H1 (cell line): ENCODE measurements around the gene CCPG1. TPM values are rescaled to one million over a fixed set of nuclear protein-coding genes. Genes with fewer than 3 reads are reported as not detected.

Experiments
- CTCF ChIA-PET: fragments of 300-600 bp; sonication (Branson Sonifier 250); formaldehyde crosslinking; loops from one replicate; lab custom pipeline; 2021; ENCODE audit not compliant: partially characterized antibody; lab: Charles Lee
- POLR2A ChIA-PET: fragments of 300-600 bp; sonication (Branson Sonifier 250); formaldehyde crosslinking; loops from one replicate; lab custom pipeline; 2021; ENCODE audit warnings: inconsistent platforms; ENCODE audit not compliant: partially characterized antibody; lab: Charles Lee
- DNase-seq, 2 experiments: peaks; one replicate each; pipeline versions ENCODE4 v3.0.0 to v3.0.0-alpha.2; 2010 to 2022; ENCODE audit warnings: low spot score in 2 of 2, low read depth in 1 of 2, mixed read lengths in 1 of 2
- FAIRE-seq: peaks from 2 replicates; lab custom pipeline; 2011; peaks lifted over from hg19 to GRCh38; lab: Jason Lieb, UNC
- H2AFZ ChIP-seq: 2 replicates; pipeline ENCODE4 v1.8.1; 2012; ENCODE audit warnings: low read length, inconsistent platforms
- H2AK5ac ChIP-seq: 2 replicates; pipeline ENCODE4 v1.6.1; 2013; ENCODE audit warnings: low read depth, low read length
- H2BK120ac ChIP-seq: replicated peaks from 2 replicates; pipeline ENCODE3; 2013; ENCODE audit warnings: low read depth, low read length, inconsistent platforms
- H2BK12ac ChIP-seq: 2 replicates; pipeline ENCODE4 v1.6.1; 2013; ENCODE audit warnings: low read depth, low read length
- H2BK15ac ChIP-seq: 2 replicates; pipeline ENCODE4 v1.6.1; 2013; ENCODE audit warnings: low read length
- H2BK20ac ChIP-seq: 2 replicates; pipeline ENCODE4 v1.6.1; 2013; ENCODE audit warnings: low read length
- H2BK5ac ChIP-seq: 2 replicates; pipeline ENCODE4 v1.6.1; 2013; ENCODE audit warnings: low read depth, low read length
- H3K14ac ChIP-seq: 2 replicates; pipeline ENCODE4 v1.6.1; 2013; ENCODE audit warnings: inconsistent platforms; ENCODE audit not compliant: insufficient read length
- H3K18ac ChIP-seq: 2 replicates; pipeline ENCODE4 v1.6.1; 2013; ENCODE audit warnings: low read length; ENCODE audit errors: extremely low read depth
- H3K23ac ChIP-seq: 2 replicates; pipeline ENCODE4 v1.6.1; 2013; ENCODE audit warnings: inconsistent platforms; ENCODE audit not compliant: insufficient read length
- H3K23me2 ChIP-seq: 2 replicates; pipeline ENCODE4 v1.6.1; 2013; ENCODE audit warnings: low read depth, low read length
- H3K27ac ChIP-seq: 2 replicates; pipeline ENCODE4 v1.6.1; 2011; ENCODE audit warnings: low read depth, low read length, inconsistent platforms
- H3K27me3 ChIP-seq, 4 experiments: replicated peaks in 1 of 4; 1 replicate in 1 of 4; 2 replicates in 3 of 4; pipeline versions ENCODE4 v1.6.1 to v1.8.1; 2011 to 2013; ENCODE audit warnings: low read length in 3 of 4, mild to moderate bottlenecking in 3 of 4, inconsistent platforms in 2 of 4, mixed read lengths in 2 of 4, moderate library complexity in 1 of 4; ENCODE audit not compliant: control insufficient read depth in 3 of 4, insufficient read depth in 3 of 4; ENCODE audit errors: extremely low read depth in 1 of 4
- H3K36me3 ChIP-seq, 4 experiments: 2 replicates each; pipeline versions ENCODE4 v1.6.1 to v1.8.1; 2011 to 2013; ENCODE audit warnings: mild to moderate bottlenecking in 4 of 4, low read length in 3 of 4, moderate library complexity in 2 of 4, control low read depth in 1 of 4, inconsistent platforms in 1 of 4; ENCODE audit not compliant: insufficient read depth in 4 of 4, control insufficient read depth in 2 of 4
- H3K4ac ChIP-seq: replicated peaks from 2 replicates; pipeline ENCODE3; 2013; ENCODE audit warnings: low read length, low read depth, mixed read lengths, inconsistent platforms; ENCODE audit not compliant: insufficient read length
- H3K4me1 ChIP-seq, 4 experiments: replicated peaks in 1 of 4; 1 replicate in 1 of 4; 2 replicates in 3 of 4; pipeline versions ENCODE4 v1.6.1 to v1.8.1; 2011 to 2013; ENCODE audit warnings: low read length in 3 of 4, inconsistent platforms in 2 of 4, mixed read lengths in 1 of 4; ENCODE audit not compliant: insufficient read depth in 4 of 4, control insufficient read depth in 3 of 4
- H3K4me2 ChIP-seq, 2 experiments: 2 replicates each; pipeline versions ENCODE4 v1.6.1 to v1.8.1; 2011 to 2013; ENCODE audit warnings: low read depth in 2 of 2, low read length in 2 of 2, control low read depth in 1 of 2, inconsistent platforms in 1 of 2, mild to moderate bottlenecking in 1 of 2; ENCODE audit not compliant: insufficient read depth in 1 of 2
- H3K4me3 ChIP-seq, 4 experiments: fragments of 200-600, 300-600 bp in 1 of 4; sonication (generic), shearing (Covaris generic), sonication (Bioruptor Twin) in 1 of 4; 2 replicates each; pipeline versions ENCODE4 v1.5.1 to v1.8.1; 2011 to 2016; ENCODE audit warnings: low read length in 4 of 4, low read depth in 3 of 4, control low read depth in 2 of 4, inconsistent platforms in 2 of 4, mild to moderate bottlenecking in 2 of 4, mixed read lengths in 1 of 4, moderate library complexity in 1 of 4; ENCODE audit not compliant: insufficient read depth in 2 of 4; ENCODE audit errors: extremely low read depth in 1 of 4
- H3K56ac ChIP-seq: replicated peaks from 2 replicates; pipeline ENCODE3; 2013; ENCODE audit warnings: low read depth, mild to moderate bottlenecking, mixed read lengths, low read length, inconsistent platforms; ENCODE audit not compliant: insufficient read length
- H3K79me1 ChIP-seq: 2 replicates; pipeline ENCODE4 v1.6.1; 2013; ENCODE audit warnings: low read depth, low read length, control low read depth
- H3K79me2 ChIP-seq, 2 experiments: 2 replicates each; pipeline versions ENCODE4 v1.6.1 to v1.8.1; 2012 to 2013; ENCODE audit warnings: low read length in 2 of 2, mild to moderate bottlenecking in 2 of 2, inconsistent platforms in 1 of 2; ENCODE audit not compliant: insufficient read depth in 2 of 2, control insufficient read depth in 1 of 2
- H3K9ac ChIP-seq, 4 experiments: replicated peaks in 1 of 4; 1 replicate in 1 of 4; 2 replicates in 3 of 4; pipeline versions ENCODE4 v1.6.1 to v1.8.1; 2011 to 2013; ENCODE audit warnings: low read depth in 3 of 4, low read length in 3 of 4, control low read depth in 2 of 4, mild to moderate bottlenecking in 2 of 4, moderate library complexity in 2 of 4, inconsistent platforms in 1 of 4; ENCODE audit errors: extremely low read depth in 1 of 4
- H3K9me3 ChIP-seq, 2 experiments: 2 replicates each; pipeline versions ENCODE4 v1.6.1 to v1.8.1; 2012 to 2013; ENCODE audit warnings: mild to moderate bottlenecking in 2 of 2, moderate library complexity in 2 of 2, control low read depth in 1 of 2, inconsistent platforms in 1 of 2, low read depth in 1 of 2, low read length in 1 of 2, mixed read lengths in 1 of 2; ENCODE audit not compliant: insufficient read depth in 2 of 2
- H4K20me1 ChIP-seq, 2 experiments: replicated peaks in 1 of 2; 2 replicates each; pipeline versions ENCODE3 to v1.8.1; 2011 to 2013; ENCODE audit warnings: inconsistent platforms in 2 of 2, low read length in 2 of 2, mild to moderate bottlenecking in 1 of 2; ENCODE audit not compliant: insufficient read depth in 2 of 2, control insufficient read depth in 1 of 2
- H4K5ac ChIP-seq: 2 replicates; pipeline ENCODE4 v1.6.1; 2013; ENCODE audit warnings: low read length, low read depth, mixed read lengths, inconsistent platforms; ENCODE audit not compliant: insufficient read length
- H4K8ac ChIP-seq: 2 replicates; pipeline ENCODE4 v1.8.0; 2013; ENCODE audit warnings: mild to moderate bottlenecking, moderate library complexity, low read length, inconsistent platforms; ENCODE audit not compliant: insufficient read depth; ENCODE audit errors: extremely low read depth
- H4K91ac ChIP-seq: replicated peaks from 2 replicates; pipeline ENCODE3; 2013; ENCODE audit warnings: low read length, mixed read lengths, inconsistent platforms; ENCODE audit not compliant: insufficient read length
- E2F6 ChIP-seq: IDR thresholded peaks from 2 replicates; pipeline ENCODE4 v1.6.1; 2012; ENCODE audit warnings: inconsistent platforms
- JUN ChIP-seq: IDR thresholded peaks from 2 replicates; pipeline ENCODE4 v1.6.1; 2011; ENCODE audit warnings: low read depth, mild to moderate bottlenecking, improper control_type of control experiment, low read length
- MAX ChIP-seq: IDR thresholded peaks from 2 replicates; pipeline ENCODE4 v1.6.1; 2012; ENCODE audit warnings: inconsistent platforms
- NANOG ChIP-seq: IDR thresholded peaks from 2 replicates; pipeline ENCODE4 v1.6.1; 2011; ENCODE audit warnings: low read length, low read depth, mild to moderate bottlenecking, inconsistent platforms; ENCODE audit not compliant: insufficient read depth, poor library complexity, severe bottlenecking
- PHF8 ChIP-seq: fragments of 200-600 bp; sonication (generic); conservative IDR thresholded peaks from 2 replicates; pipeline ENCODE4 v1.7.1; 2012; ENCODE audit warnings: low read depth, mild to moderate bottlenecking, inconsistent platforms, low read length, moderate library complexity
- RNF2 ChIP-seq: fragments of 200-900, 300-1000 bp; sonication (generic); IDR thresholded peaks from 2 replicates; pipeline ENCODE4 v1.7.1; 2016; ENCODE audit warnings: borderline replicate concordance, low read depth, mild to moderate bottlenecking, antibody characterized with exemption, low read length; ENCODE audit not compliant: poor library complexity, severe bottlenecking; ENCODE audit errors: missing control alignments
- SAP30 ChIP-seq: fragments of 300-600 bp; sonication (generic); IDR thresholded peaks from 2 replicates; pipeline ENCODE4 v1.7.1; 2012; ENCODE audit warnings: low read length, moderate library complexity, mild to moderate bottlenecking, inconsistent platforms; ENCODE audit not compliant: insufficient read depth, insufficient replicate concordance
- SIRT6 ChIP-seq: IDR thresholded peaks from one replicate; pipeline ENCODE4 v1.7.1; 2012; ENCODE audit warnings: low read length, inconsistent platforms
- SP1 ChIP-seq: IDR thresholded peaks from 2 replicates; pipeline ENCODE4 v1.6.1; 2011; ENCODE audit warnings: low read depth, low read length
- TBP ChIP-seq: IDR thresholded peaks from 2 replicates; pipeline ENCODE4 v1.6.1; 2011; ENCODE audit warnings: low read depth, low read length, improper control_type of control experiment
- YY1 ChIP-seq: IDR thresholded peaks from 2 replicates; pipeline ENCODE4 v1.6.1; 2011; ENCODE audit warnings: low read depth, mild to moderate bottlenecking, low read length
- ZNF274 ChIP-seq: IDR thresholded peaks from 2 replicates; pipeline ENCODE4 v1.7.0; 2012; ENCODE audit warnings: low read length, borderline replicate concordance; ENCODE audit errors: extremely low read depth
- WGBS, 2 experiments: shearing (Covaris generic) in 1 of 2; methylation state at CpG; one replicate each; pipeline versions ENCODE4 v1.1.6 to v1.1.7; 2013 to 2015; ENCODE audit warnings: low lambda C conversion rate in 2 of 2, mixed read lengths in 2 of 2, inconsistent platforms in 1 of 2, low coverage in 1 of 2, missing lambda C conversion rate in 1 of 2; ENCODE audit not compliant: insufficient replicate concordance in 2 of 2, insufficient coverage in 1 of 2, insufficient read length in 1 of 2; ENCODE audit errors: extremely low coverage in 1 of 2, missing lambda C conversion rate in 1 of 2; 5-methylcytosine and 5-hydroxymethylcytosine counted together
- polyA plus RNA-seq, 7 experiments: library from polyadenylated mRNA; depleted of rRNA in 3 of 7; stranded (reverse) in 5 of 7; unstranded in 2 of 7; fragments of >200 nt in 5 of 7; fragments of 200-250 nt in 2 of 7; gene quantifications; 1 replicate in 5 of 7; 2 replicates in 1 of 7; 4 replicates in 1 of 7; pipeline versions ENCODE4 v1.2.1 to v1.2.3, GENCODE V29; 2011 to 2013; ENCODE audit warnings: missing spikeins in 2 of 7, mixed read lengths in 2 of 7
- total RNA-seq: library from RNA; stranded (reverse); fragmentation: NEBNext Ultra II Directional; extraction: Animal tissue kit (Norgen Biotek cat#: 25700); gene quantifications from 2 replicates; pipeline ENCODE4 v1.2.1, GENCODE V29; 2021

Gene CCPG1
- total and polyA plus RNA-seq, 2 of the 8 experiments (the other 6 are each of a cell fraction or from before 2014, with no cell fraction given), result 2.3 to 13.2 TPM

GRCh38 chr15:55362641-55363040 lies 45.5 kb downstream of the CCPG1 start:
- Histone ChIP-seq H3K79me1 (no peaks in the 10 kb centered on the region), H2BK15ac (no peak overlapping the region), H3K4me2 (no peak overlapping the region), H3K9ac (no peak overlapping the region), H3K4me3 (no peak overlapping the region), H2BK20ac (no peak overlapping the region), H3K4ac (no peak overlapping the region), H3K23ac (no peak overlapping the region), H4K8ac (no peak overlapping the region), H4K20me1 (no peaks in the 10 kb centered on the region), H3K4me1 (no peaks in the 10 kb centered on the region), H2BK120ac (no peak overlapping the region), H3K9me3 (no peaks in the 10 kb centered on the region), H3K18ac (no peak overlapping the region), H2AFZ (no peak overlapping the region), H3K56ac (no peak overlapping the region), H3K79me2 (no peaks in the 10 kb centered on the region), H2BK5ac (no peak overlapping the region), H4K5ac (no peak overlapping the region), H3K27me3 (no peaks in the 10 kb centered on the region), H3K36me3 (no peaks in the 10 kb centered on the region), H3K14ac (no peak overlapping the region), H2BK12ac (no peak overlapping the region), H4K91ac (no peak overlapping the region), H2AK5ac (no peak overlapping the region), H3K27ac (no peak overlapping the region), H3K23me2 (no peaks in the 10 kb centered on the region)
- no peak for DNase-seq
- ChIA-PET CTCF (no interaction called here), POLR2A (no interaction called here)
- FAIRE-seq, result no peak
- WGBS, 2 experiments, result 40% methylated on average over 2 of the region's 2 CpGs; no CpG with 5 or more reads in 1 of the 2 experiments
- TF ChIP-seq E2F6, result no peak
- no peak for TF ChIP-seq SP1
- TF ChIP-seq TBP, result no peak
- TF ChIP-seq PHF8, result no peak
- no peak for TF ChIP-seq MAX
- TF ChIP-seq JUN, result no peak
- TF ChIP-seq YY1, result no peak
- no peak for TF ChIP-seq ZNF274
- no peak for TF ChIP-seq SAP30
- TF ChIP-seq SIRT6, result no peak
- no peak for TF ChIP-seq RNF2
- no peak for TF ChIP-seq NANOG
